Astrocyte of the spinal cord (primary cell): ENCODE results near the gene FMN1.
A peak's percentile ranks its signal among the peaks of the same experiment; 100 is the strongest.

Experiments
- DNase-seq: peaks from one replicate; pipeline ENCODE4 v3.0.0; 2011; ENCODE audit warnings: low read depth, low spot score
- H3K4me3 ChIP-seq: 2 replicates; pipeline ENCODE4 v1.5.1; 2011; ENCODE audit warnings: low read depth, mild to moderate bottlenecking, low read length, moderate library complexity
- CTCF ChIP-seq: IDR thresholded peaks from 2 replicates; pipeline ENCODE4 v1.5.1; 2012; ENCODE audit warnings: low read depth, mild to moderate bottlenecking, low read length, inconsistent platforms
- in situ Hi-C: cut with HindIII; loops from 2 replicates; pipeline ENCODE4 v1.10.0; 2017; ENCODE audit warnings: low sequenced_read_pairs

FMN1 gene

GRCh38 chr15:32737304-32737703, 457.2 kb downstream of the FMN1 start:
- no peak overlapping the region for H3K4me3 ChIP-seq
- no peak for TF ChIP-seq CTCF
- in situ Hi-C loops = no loop called here
- no peak for DNase-seq

- no peak for DNase-seq
- in situ Hi-C loops = no loop called here
- no peak overlapping the region for H3K4me3 ChIP-seq
- no peak for TF ChIP-seq CTCF
Measured at GRCh38 chr15:32736701-32737061, 457.8 kb downstream of the FMN1 start.

- no peak for DNase-seq
- H3K4me3 ChIP-seq = no peak overlapping the region
- in situ Hi-C loops = no loop called here
- no peak for TF ChIP-seq CTCF
Measured at GRCh38 chr15:32735989-32736700, 458.4 kb downstream of the FMN1 start.

GRCh38 chr15:32733281-32733680, 461.2 kb downstream of the FMN1 start:
- TF ChIP-seq CTCF = no peak
- in situ Hi-C loops = no loop called here

GRCh38 chr15:32732574-32733157, 461.8 kb downstream of the FMN1 start:
- TF ChIP-seq CTCF = no peak
- no peak overlapping the region for H3K4me3 ChIP-seq
- in situ Hi-C loops = no loop called here
- no peak for DNase-seq

More at GRCh38 chr15:32733281-32733680, 461.2 kb downstream of the FMN1 start:
- peak; percentile 47 for DNase-seq
- H3K4me3 ChIP-seq = no peak overlapping the region

- H3K4me3 ChIP-seq = no peak overlapping the region
- TF ChIP-seq CTCF = no peak
- in situ Hi-C loops = no loop called here
- DNase-seq = peak; percentile 56
Measured at GRCh38 chr15:32730677-32731654, 463.5 kb downstream of the FMN1 start.
